EH (cell line): ENCODE results near the gene G0S2.

Source experiments
- DNase-seq: peaks from one replicate; pipeline ENCODE4 v3.0.0-alpha.2; 2015; ENCODE audit warnings: low read depth

The G0S2 gene

GRCh38 chr1:209648931-209649776 lies 26.1 kb upstream of the G0S2 start:
- peak; percentile 96 for DNase-seq

- DNase-seq: peak; percentile 73
Observed at GRCh38 chr1:209650454-209650853, 24.8 kb upstream of the G0S2 start.

GRCh38 chr1:209651138-209651587 lies 24.0 kb upstream of the G0S2 start:
- peak; percentile 90 for DNase-seq

- DNase-seq: no peak
Observed at GRCh38 chr1:209652121-209652735, 23.0 kb upstream of the G0S2 start, which contains the start of gene LAMB3. Gene LAMB3 (minus strand): TSS chr1:209652425. CDS start chr1:209650944, 1,481 bp downstream.

- DNase-seq: peak; percentile 73
Observed at GRCh38 chr1:209652873-209653401, 22.3 kb upstream of the G0S2 start.

- no peak for DNase-seq
Observed at GRCh38 chr1:209653915-209654351, 21.3 kb upstream of the G0S2 start.

- DNase-seq: no peak
Observed at GRCh38 chr1:209655411-209656231, 19.6 kb upstream of the G0S2 start.

- no peak for DNase-seq
Observed at GRCh38 chr1:209657140-209657879, 17.9 kb upstream of the G0S2 start.

GRCh38 chr1:209657918-209658317 lies 17.3 kb upstream of the G0S2 start:
- DNase-seq: no peak

GRCh38 chr1:209659909-209660308 lies 15.3 kb upstream of the G0S2 start:
- no peak for DNase-seq

GRCh38 chr1:209661071-209661470 lies 14.1 kb upstream of the G0S2 start:
- no peak for DNase-seq

- DNase-seq: no peak
Observed at GRCh38 chr1:209662879-209663327, 12.3 kb upstream of the G0S2 start.

GRCh38 chr1:209667103-209667502 lies 8.1 kb upstream of the G0S2 start:
- DNase-seq: no peak

- DNase-seq: no peak
Observed at GRCh38 chr1:209667708-209668107, 7.5 kb upstream of the G0S2 start.

GRCh38 chr1:209670441-209671082 lies 4.7 kb upstream of the G0S2 start:
- no peak for DNase-seq

GRCh38 chr1:209672705-209673630 lies 2.2 kb upstream of the G0S2 start:
- DNase-seq: no peak

GRCh38 chr1:209673631-209674417 lies 1.4 kb upstream of the G0S2 start:
- DNase-seq: no peak

GRCh38 chr1:209675565-209676154 lies 448 bp downstream of the G0S2 start:
- peak; percentile 51 for DNase-seq
